GM21619 (cell line): ENCODE data around the gene SIK2.

Experiments
- ATAC-seq: cut with Tn5 transposase; IDR thresholded peaks from one replicate; pipeline ENCODE4 v1.9.1; 2021; ENCODE audit not compliant: unreplicated experiment

SIK2 gene

DNA sequence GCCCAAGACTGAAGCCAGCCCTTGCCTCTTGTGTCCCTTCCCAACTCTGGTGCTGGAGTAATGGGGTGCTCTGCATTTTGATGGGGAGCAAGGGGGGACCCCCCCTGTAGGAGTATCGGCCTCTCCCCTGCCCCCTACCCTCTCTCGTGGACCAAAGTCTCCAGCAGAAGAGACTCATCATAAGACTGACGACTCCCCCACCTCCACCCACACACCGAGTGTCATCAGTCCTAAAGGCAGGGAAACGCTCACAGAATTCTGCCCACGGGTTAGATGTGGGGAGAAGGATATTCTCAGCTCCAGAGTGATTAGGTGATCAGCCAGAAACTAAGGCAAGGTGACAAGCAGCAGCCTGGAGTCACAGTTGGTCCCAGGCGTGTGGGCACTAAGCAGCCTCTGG is 125.2 kb downstream of the SIK2 start:
- ATAC-seq: no peak

DNA sequence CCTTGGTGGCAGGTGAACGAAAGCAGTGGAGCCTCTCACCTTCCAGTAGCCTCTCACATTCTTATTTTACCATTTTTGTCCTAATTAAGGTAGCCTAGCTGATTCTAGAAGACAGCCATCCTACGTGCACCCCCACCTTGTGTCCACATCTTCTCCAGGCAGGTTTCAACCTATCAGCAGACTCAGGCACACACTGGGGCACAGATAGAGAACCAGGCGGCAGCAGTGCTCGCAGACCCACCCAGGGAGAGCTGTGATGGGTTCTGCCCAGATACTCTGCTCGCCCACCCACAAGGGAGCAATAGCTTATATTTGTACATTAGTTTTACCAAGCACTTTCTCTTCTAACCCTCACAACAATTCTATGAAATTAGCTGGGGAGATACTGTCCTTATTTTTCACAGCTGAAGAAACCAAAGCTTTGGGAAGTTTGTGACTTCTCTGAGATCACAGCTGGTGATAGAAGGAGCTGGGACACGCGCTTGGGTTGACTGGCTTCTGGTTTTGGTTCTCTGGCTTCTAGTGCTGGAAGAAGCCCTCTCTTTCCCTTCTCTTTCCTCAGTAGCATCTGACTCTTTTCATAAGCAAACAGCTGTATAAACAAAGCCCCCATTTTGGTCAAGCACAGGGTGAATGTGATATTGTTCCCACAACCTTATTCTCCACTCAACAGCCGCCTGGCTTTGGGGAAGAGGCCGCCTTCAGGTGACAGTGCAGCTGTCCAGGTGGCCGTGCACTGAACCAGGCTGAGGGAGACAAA is 127.0 kb downstream of the SIK2 start:
- no peak for ATAC-seq

DNA sequence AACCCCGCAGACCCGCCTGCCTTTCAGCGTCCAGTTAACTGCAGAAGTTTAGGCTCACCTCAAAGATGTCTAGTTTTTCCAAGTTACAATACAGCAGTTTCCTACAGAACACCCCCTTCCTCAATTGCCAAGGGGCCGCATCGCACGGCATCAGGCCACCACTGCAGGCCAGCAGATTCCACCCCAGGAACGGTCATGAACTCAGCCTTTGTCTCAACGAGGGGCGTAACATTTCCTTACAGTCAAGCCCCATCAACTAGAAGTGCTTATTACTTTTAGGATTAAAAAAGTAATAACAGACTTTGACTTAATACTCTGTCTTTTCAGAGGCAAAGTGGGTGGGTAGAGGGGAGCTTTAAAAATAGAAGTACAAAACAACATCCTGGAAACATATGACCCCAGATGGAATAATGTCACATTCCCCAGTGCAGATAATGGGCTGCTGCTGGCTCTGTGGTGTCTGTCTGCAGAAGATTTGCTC is 127.6 kb downstream of the SIK2 start:
- ATAC-seq: no peak

DNA sequence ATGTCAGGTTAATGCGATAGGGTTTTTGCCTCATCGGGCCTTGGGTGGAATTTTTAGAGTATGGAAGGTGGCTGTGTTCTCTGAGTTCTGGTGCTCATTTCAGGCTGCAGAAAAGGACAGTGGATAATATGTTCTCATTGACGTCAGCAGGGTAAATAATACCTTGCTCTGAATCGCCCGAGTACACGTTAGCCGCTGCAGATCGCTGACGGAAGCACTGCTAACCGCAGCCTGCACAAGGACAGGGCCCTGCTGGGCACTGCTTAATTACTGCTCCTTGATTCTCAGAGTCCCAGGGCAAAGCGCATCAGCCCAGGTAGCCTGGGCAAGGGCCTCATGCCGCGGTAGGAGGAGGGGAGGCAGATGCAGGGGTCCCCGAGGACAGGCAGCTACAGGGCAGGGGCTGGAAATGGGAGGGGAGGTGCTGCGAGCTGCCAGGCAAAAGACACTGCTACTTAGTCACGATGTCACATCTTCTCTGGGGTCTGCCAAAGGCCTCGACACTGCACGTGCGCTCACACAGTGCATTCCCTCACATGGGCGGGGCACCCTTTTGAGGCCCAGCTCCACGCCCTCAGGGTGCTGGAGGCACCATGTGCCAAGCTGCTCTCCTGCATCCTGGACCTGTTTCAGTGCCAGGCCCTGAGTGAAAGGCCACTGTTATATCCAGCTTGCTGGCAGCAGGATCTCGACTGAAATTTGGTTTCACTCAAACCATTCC is 128.8 kb downstream of the SIK2 start:
- no peak for ATAC-seq

DNA sequence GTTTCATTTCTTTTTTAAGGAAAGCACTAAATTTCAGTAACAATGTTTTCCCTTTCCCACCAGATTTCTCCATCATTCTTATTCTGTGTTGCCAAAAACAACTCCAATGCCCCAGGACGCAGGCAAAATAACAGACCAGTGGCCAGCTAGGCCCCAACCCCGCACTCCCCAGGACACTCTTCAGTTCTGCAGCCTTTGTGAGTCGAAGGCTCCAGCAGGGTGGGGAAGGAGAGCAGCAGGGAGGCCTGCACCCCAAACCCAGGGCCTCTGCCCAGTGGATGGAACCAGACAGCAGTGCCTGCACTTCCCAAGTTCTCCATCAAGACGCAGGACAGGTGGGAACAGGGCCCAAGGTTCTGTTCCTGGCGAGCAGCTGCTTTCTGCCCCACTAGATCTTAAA is 129.6 kb downstream of the SIK2 start:
- no peak for ATAC-seq

DNA sequence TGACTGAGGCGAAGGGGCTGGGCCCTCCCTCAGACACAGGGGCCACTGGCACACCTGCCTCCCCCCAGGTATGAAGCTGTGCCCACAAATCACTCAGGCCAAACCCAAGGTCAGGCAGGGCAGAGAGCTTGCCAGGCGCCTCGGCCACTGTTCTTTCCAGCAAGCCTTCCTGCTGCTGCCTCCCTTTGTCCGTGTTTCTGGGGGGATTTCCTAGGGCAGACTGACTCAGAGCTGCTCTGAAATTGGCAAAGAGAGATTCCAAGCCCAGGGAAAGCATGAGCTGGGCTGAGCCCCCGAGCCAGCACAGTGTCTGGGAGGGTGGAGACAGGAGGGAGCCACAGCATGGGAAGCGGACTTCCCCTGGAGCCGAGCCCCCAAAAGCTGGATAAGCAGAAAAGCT is 130.8 kb downstream of the SIK2 start:
- ATAC-seq: no peak

DNA sequence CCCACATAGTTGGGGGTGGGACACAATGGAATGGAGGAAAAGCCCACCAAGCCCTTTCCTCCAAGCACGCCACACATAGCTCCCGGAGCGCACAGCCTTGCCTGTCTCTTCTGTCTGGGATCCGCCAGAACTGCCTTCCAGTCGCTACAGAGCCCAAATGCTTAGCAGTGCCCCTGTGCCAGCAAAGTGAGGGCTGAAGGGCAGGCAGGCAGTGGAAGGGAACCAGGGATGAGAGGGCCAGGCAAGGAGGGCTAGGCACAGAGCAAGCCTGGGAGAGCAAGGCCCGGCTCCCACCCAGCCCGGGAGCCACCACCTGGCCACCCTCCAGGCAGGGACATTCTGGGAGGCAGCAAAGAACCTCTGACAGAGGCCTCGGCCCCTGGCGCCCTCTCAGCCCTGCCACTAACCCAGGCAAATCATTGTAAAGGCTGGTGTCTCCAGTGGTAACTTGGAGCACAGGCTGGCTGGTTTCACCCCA is 131.4 kb downstream of the SIK2 start:
- ATAC-seq: no peak

DNA sequence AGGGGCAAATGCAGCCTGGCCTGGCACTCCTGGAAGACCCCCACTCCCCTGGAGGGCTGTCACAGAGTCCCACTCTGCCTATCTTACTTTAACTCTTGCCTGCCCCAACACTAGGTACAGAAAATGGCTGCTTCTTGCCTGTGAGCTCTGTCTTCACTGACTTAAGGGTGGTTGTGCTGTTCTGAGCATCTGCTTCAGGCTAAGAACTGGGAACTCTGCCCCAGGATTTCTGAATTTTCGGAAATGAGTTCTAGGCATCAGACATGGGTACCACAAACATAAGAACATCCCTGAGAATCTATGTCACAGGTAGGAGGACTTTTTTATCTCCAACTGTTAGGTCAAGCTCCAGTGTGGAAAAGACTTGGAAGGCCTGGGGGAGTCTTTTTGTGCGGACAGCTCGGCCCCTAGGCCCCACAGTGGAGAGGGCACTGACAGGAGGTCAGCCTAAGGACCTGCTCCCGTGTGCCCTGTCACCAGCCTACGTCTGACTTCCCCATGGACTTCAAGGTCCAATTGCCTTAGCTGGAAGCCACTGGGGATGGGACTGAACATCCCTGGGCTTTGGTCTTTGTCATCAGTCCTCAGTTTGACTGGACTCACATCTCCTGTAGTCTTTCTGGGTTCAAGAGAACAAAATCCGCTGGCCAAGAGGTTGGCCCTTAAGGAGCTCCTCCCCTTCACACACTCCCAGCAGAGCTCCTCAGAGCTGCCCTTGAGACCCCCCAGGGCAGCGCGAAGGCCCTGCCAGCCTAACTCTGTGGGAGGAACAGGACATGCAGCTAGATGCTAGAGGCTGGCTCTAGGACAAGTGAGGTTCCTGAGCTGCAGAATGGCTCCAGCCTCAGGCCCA is 132.1 kb downstream of the SIK2 start:
- no peak for ATAC-seq

DNA sequence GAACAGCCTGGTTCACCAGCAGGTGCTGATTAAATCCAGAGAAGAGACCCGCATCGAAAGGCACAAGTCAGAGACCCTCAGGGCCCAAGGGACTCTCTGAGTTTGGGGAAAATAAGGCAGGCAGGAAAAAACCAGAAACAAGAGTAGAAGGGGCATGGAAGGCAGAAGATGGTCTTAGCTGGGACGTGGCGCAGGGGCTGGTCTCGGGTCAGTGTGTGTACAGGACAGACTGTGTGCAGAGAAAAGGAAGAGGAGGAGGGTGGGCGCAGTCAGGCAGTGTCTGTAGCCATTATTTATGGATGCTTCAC is 132.7 kb downstream of the SIK2 start:
- ATAC-seq: no peak

DNA sequence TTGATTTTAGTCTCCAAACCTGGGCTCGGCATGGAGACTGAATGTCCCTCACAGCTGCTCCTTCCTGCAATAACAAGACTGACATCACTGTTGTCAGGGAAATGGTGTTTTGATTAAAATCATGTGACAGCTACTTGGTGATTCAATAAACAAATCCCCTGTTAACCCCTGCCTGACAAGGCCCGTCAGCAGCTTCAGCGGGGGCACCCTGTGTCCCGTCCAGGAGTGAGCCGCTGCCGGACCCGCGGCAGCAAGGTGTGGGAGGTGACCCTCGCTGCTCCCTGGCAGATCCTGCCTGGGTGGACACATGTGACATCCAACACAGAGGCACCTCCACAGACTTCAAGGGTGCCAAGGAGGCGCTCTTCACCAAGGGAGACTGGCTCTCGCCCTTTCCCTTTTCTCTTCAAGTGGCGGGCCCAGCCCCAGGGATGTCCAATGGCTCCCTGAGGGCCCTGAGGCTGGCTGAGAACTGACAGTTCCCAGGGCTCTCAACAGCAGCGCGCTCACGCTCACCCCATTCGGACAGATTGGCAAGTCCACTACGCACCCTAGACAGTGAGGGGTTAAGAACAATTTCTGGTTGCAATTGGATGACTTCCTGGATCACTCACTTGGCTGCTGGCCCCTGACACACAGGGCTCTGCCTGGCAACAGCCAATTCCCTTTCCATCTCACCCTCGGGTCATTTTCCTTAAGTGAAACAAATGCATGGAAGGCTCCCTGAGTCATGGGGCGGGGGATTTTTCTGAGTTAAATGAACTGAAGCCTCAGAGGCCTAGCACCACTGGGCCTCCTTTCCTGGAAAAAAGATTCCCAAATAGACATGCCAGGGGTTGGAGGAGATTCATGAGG is 133.2 kb downstream of the SIK2 start:
- no peak for ATAC-seq

DNA sequence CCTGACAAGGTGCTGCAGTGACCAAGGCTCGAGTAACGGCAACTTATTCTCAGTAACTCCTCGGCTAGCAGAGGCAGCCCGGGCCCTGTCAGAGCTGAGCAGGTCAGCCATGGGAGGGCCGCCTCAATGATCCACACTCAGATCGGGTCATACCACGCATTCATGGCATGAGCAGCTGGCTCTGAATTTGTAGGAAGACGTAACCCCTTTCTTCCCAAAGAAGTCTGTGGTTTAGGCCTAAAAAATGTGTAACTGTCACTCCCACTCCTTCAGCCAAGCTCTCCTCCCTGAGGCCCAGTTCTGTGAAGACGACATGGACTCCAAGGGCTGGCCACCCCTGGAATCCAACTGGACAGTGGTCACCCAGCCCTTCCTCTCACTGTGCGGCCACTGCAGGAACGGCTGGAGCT is 133.9 kb downstream of the SIK2 start:
- ATAC-seq: no peak

DNA sequence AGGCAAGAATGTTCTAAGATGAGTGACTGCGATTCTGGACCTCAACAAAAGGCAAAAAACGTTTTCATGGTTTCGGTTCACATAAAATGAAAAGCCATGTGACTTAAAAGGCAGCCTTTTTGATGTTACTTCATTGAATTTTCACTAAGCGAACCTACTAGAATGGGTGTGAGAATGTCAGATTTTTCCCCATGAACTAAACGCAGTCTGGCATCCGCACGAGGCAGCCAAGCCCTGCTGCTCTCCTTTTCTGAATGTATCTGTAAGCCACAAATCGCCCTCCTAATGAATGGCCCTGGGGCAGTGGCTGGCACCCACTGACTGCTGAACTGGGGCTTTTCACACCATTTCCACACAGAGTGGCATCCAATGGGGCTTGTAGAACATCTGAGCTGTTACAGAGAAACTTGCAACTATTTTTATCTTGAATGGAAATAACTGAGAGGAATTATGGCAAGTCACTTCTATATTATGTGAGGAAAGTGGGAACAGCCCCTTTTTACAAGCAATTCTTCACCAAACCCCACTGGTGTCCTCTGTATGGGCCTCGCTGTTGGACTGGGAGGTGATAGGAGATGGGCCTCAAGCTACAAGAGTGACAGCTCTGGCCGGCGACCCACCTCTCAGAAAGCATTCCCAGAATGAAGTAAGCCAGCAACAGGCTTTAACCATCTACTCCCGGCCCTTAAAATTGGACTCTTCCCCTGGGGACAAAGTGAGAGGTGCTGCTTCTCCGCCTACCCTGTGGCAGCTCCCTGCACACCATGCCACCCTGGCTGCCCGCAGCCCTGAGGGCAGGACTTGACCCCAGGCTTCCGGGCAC is 134.6 kb downstream of the SIK2 start:
- no peak for ATAC-seq

DNA sequence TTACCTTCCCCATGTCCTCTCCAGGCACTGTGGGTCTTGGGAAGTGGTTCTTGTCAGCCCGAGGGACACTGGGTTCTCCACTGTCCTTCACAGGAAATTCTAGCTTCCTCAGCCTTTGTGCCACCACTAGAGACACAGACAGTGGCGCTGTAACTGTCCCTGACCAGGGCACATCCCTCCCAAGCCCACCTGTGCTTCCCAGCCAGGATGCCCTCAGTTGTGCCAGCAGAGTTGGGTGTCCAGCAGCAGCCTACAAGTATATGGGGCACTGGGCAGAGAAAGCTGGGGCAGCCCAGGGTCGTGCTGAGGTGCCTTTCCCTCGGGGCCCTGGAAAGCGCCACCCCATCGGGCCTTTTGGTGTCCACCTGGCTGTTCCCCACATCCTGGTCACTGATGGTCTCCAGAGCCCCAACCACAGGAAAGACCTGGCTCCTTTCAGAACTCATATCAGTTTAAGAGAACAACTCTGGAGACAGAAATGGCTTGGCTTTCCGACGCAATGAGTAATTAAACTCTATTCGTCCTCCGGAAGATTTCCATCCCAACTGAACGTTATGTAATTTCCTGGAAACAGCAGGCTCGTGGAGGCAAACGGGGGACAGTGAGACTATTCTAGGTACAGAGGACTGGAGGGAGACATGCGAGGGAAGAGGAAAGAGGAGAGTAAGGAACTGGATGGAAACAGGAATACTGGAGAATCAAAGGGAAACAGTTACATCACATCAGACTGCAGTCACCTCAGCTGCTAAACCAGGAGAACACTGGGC is 135.4 kb downstream of the SIK2 start:
- no peak for ATAC-seq

DNA sequence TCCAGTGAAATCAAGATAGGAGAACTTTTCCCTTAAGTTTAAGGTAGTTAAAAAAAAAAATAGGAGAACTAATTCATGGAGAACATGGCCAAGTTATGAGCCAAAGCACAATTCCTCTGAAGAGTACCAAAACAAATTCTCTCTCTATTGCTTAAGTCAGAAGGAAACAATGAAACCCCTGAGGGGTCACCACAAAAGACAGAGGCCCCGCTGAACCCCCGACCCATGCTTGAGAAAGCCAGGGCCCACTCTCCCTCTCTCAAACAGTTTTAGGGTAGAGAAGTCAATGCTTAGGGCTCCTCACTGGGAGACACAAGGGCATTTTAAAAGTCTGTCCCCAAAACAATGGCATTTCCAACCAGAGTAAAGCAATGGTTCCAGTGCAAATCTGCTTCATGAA is 137.1 kb downstream of the SIK2 start:
- no peak for ATAC-seq

DNA sequence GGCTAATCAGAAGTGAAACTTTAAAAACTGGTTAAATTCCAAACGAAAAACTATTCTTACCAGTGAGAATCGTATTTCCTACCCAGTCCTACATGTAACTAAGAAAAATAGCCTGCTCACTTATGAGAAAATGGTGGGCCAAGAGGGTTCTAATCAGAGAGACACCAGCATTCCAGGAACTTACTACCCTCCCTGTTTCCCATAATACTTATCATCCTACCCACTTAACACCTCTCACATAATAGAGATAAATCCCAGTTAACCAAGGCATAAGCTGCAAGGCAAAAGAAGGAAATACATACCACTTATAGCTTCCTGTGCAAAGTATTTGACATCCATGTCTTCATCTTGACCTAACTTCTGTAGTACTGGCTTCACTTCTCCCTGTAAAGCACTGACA is 139.5 kb downstream of the SIK2 start:
- no peak for ATAC-seq

DNA sequence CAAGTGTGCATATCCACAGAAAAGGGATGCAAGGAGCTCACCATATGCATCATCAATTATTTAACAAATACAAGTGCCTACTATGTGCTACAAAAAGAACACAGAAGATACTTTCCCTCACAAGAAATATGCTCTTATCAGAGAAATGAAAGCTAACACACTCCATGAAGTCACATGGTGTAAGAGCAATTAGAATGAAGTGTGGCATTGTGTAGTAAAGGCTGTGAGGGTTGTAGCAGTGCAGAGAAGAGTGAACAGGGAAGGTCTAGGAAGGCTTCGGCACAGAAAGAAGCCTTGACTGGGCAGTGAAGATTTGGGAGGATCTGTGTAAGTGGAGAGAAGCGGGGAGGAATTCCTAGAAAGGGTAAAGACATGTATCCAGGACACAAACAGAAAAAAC is 141.5 kb downstream of the SIK2 start:
- no peak for ATAC-seq

DNA sequence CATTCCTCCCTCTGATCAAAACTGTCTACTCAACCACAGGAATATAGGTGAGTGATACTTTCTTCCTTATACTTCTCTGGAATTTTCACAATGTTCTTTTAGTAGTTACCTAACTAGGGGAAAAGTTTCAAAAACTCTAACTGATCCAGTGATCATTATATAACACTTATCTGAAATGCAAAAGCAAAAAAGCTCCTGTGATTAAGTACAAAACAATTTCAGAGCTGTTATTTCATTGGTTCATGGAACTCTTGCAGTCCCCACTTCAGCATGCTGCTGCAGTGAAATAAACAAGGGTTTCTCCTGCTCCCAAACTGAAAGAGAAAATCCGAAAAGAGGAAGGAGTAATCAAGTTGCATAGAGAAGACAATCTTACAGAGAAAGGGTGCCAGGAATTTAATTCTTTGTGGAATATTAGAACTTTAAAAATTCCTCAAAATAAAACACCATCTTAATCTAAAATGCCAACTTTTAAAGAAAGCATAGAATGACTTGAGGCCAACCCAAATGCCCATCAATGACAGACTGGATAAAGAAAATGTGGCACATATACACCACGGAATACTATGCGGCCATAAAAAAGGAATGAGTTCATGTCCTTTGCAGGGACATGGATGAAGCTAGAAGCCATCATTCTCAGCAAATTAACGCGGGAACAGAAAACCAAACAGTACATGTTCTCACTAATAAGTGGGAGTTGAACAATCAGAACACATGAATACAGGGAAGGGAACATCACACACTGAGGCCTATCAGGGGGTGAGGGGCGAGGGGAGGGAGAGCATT is 143.7 kb downstream of the SIK2 start:
- no peak for ATAC-seq

DNA sequence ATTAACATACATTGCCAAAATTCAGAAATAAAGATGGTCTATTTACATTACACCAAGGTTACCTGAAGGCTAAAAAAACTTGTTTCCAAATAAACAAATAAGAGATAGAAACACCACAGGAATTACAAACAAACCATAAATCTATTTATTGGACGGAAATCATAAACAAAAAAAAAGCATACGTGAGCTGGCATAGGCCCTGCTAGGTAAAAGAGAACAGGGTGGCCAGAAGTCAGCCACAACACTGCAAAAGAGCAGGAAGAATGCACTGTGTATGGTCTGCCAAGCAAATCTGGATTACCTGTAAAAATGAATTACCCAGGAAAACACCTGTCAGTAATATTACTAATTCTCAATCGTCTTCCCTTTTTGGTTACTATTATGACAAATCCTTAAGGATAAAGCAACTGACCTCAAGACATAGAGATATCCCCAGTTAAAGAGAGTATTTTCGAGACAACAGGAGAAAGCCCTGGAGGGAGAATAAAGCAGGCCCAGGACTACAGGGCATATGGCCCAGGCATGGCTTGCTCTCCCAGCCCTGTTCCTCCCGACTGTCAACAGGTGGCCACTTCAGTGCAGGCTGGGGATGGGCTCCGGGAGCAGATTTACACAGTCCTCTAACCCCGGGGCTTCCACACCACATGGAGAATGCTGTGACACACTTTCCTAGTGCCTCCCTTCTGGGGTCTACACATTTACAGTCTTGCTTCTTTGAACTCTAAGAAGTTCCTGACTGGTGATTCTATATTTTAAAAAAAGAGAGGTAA is 146.0 kb downstream of the SIK2 start:
- no peak for ATAC-seq
